Measurements from ENCODE around the gene GABRG3. TPM values are rescaled to one million over a fixed set of nuclear protein-coding genes. Genes with fewer than 3 reads are reported as not detected.

GABRG3 gene
- total RNA-seq, 1 donor from 2014 or later, result not detected

DNA sequence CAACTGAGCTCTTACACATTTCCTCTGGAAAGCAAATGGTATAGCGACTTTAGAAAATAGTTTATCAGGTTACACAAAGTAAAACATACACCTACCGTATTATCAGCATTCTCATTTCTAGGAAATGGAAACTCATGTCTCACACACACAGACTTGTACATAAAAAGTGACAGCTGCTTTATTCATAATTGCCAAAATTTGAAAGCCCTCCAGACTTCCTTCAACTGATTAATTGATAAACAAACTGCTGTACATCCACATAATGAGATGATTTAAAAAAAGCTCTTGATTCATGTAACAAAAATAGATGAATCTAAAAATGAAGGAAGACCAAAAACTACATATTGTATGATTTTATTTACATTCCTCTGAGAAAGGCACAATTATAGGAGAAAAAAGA, 425.5 kb downstream of the GABRG3 start:
- TF ChIP-seq, protein P1, sequence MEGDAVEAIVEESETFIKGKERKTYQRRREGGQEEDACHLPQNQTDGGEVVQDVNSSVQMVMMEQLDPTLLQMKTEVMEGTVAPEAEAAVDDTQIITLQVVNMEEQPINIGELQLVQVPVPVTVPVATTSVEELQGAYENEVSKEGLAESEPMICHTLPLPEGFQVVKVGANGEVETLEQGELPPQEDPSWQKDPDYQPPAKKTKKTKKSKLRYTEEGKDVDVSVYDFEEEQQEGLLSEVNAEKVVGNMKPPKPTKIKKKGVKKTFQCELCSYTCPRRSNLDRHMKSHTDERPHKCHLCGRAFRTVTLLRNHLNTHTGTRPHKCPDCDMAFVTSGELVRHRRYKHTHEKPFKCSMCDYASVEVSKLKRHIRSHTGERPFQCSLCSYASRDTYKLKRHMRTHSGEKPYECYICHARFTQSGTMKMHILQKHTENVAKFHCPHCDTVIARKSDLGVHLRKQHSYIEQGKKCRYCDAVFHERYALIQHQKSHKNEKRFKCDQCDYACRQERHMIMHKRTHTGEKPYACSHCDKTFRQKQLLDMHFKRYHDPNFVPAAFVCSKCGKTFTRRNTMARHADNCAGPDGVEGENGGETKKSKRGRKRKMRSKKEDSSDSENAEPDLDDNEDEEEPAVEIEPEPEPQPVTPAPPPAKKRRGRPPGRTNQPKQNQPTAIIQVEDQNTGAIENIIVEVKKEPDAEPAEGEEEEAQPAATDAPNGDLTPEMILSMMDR (IDR thresholded peaks at IDR 0.05), result no peak
- Histone ChIP-seq H3K4me1 (no peaks in the 10 kb centered on the region), H3K4me3 (no peak overlapping the region), H3K27me3 (ENCODE audit: low read depth) (peaks cover 3% of the 10 kb centered on the region), H3K36me3 (no peaks in the 10 kb centered on the region), H3K27ac (no peak overlapping the region), H3K9me3 (no peaks in the 10 kb centered on the region)
- DNase-seq (no peak), ATAC-seq (no peak)
- intact Hi-C loops (cut with DNase I), result no loop called here

DNA sequence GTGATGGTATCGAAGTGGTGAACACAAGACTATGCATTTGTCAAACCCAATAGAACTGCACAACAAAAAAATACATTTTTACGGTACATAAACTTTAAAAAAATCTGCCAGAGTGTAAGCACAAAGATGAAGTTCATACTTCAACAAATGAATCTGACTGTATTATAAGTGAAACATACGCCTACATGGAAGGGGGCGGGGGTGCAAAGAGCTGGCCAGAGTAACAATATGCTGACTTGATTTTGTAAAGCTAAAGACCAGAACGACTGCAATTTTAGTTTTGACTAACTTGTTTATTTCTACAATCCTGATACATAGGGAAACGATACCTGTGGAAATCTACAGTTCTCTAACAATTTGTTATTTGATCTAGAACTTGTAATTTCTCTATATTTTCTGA, 426.0 kb downstream of the GABRG3 start:
- no peak for DNase-seq
- Histone ChIP-seq H3K27me3 (ENCODE audit: low read depth) (peaks cover 3% of the 10 kb centered on the region), H3K36me3 (no peaks in the 10 kb centered on the region), H3K4me1 (no peaks in the 10 kb centered on the region), H3K4me3 (no peak overlapping the region), H3K9me3 (no peaks in the 10 kb centered on the region), H3K27ac (no peak overlapping the region)
- ATAC-seq, result no peak
- TF ChIP-seq, protein P1 (IDR thresholded peaks at IDR 0.05), result no peak
- intact Hi-C loops (cut with DNase I), result no loop called here

DNA sequence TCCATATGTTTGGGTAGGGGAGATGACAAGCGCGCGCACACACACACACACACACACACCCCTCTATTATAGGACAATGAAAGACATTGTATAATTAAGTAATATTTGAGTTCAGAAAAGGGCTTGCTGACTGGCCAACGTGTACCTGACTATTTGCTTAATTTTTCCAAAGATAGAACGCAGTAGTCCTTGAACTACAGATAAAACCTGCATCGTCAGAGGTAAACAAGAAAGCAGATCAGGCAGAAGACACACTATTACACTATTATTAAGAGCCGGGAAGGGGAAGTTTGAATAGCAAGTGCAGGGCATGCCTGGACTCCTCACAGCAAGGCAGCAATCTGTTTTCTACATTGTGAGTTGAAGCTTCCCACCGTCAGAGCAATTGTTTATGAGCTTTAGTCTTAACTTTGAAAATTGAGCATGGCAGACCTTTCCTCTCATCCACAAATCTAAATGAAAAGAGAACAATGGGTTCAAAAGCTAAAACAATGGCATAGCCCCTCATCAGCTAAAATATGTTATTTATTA, 427.7 kb downstream of the GABRG3 start:
- H3K27ac ChIP-seq, result no peak overlapping the region

DNA sequence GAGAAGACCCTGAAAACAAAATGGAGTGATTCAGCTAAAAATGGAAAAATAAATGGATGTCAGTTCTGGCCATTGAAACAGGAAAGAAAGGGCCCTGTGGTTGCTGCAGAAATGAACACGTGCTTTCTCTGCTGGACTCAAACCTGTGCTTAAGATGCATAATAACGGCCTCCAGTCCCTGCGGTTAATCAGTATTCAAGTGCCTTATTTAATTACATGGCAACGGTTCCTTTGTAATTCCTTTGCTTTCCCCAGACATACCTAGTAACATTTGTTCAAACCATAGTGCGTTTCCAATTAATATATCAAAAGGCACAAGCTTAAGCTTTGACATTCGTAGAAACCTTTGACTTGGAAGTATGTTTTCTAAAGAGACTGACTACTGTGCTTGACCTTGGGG, 428.3 kb downstream of the GABRG3 start:
- ATAC-seq, result no peak
- no peak for DNase-seq
- H3K4me1 ChIP-seq, result no peaks in the 10 kb centered on the region
- H3K9me3 ChIP-seq, result no peaks in the 10 kb centered on the region
- H3K36me3 ChIP-seq, result no peaks in the 10 kb centered on the region
- TF ChIP-seq, protein P1 (IDR thresholded peaks at IDR 0.05), result no peak
- H3K27me3 ChIP-seq (ENCODE audit: low read depth), result peaks cover 3% of the 10 kb centered on the region
- intact Hi-C loops (cut with DNase I), result no loop called here
- H3K4me3 ChIP-seq, result no peak overlapping the region
- H3K27ac ChIP-seq, result no peak overlapping the region

More for the DNA sequence above, 427.7 kb downstream of the GABRG3 start:
- Histone ChIP-seq H3K4me1 (no peaks in the 10 kb centered on the region), H3K4me3 (no peak overlapping the region), H3K9me3 (no peaks in the 10 kb centered on the region), H3K27me3 (ENCODE audit: low read depth) (peaks cover 3% of the 10 kb centered on the region), H3K36me3 (no peaks in the 10 kb centered on the region)
- intact Hi-C loops (cut with DNase I), result no loop called here
- ATAC-seq (no peak), DNase-seq (no peak)
- TF ChIP-seq, protein P1 (IDR thresholded peaks at IDR 0.05), result no peak

DNA sequence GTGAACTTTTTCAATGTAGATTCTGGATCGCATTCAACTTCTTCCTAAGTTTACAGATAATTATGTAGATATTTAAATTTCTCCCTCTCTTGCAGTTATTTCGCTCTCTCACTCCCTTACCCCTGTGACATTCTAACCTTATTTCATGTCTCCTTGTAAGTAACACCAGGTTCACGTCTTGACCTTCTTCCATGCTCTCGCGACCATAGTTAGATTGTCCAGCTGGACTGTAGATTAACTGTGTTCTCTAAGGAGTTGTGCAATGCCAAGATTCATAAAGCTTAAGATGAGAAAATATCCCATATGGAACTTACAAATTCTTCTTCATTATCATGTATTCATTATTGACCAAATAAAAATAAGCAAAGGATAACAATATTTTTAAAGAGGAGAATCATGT, 430.5 kb downstream of the GABRG3 start:
- ATAC-seq, result no peak
- no peaks in the 10 kb centered on the region for H3K36me3 ChIP-seq
- intact Hi-C loops (cut with DNase I), result no loop called here
- H3K27me3 ChIP-seq (ENCODE audit: low read depth), result peaks cover 3% of the 10 kb centered on the region
- no peak overlapping the region for H3K4me3 ChIP-seq
- no peak overlapping the region for H3K27ac ChIP-seq
- TF ChIP-seq, protein P1 (IDR thresholded peaks at IDR 0.05), result no peak
- DNase-seq, result no peak
- no peaks in the 10 kb centered on the region for H3K4me1 ChIP-seq
- H3K9me3 ChIP-seq, result no peaks in the 10 kb centered on the region

DNA sequence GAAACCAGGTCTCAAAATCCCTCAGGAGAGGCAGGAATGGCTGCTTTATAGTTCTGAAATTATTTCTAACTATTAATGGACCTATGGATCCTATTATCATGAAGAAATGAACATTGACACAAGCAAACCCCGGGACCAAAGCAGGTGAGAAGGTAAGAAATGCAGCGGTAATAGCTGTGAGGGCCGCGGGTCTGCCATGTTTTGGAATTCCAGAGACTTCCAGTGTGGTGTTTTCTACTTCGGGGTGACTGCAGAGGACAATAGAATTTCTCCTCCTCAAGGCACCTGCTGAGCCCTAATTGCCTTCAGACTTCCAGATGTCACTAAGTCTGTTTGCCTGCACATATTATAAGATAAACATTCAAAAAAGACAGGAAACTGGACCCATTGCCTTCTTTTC, 437.4 kb downstream of the GABRG3 start:
- H3K4me1 ChIP-seq, result no peaks in the 10 kb centered on the region
- H3K4me3 ChIP-seq, result no peak overlapping the region
- H3K36me3 ChIP-seq, result no peaks in the 10 kb centered on the region
- ATAC-seq (no peak), DNase-seq (no peak)
- H3K27me3 ChIP-seq (ENCODE audit: low read depth), result peaks cover 2% of the 10 kb centered on the region
- H3K27ac ChIP-seq, result no peak overlapping the region
- TF ChIP-seq, protein P1 (IDR thresholded peaks at IDR 0.05), result no peak
- no peaks in the 10 kb centered on the region for H3K9me3 ChIP-seq
- intact Hi-C loops (cut with DNase I), result no loop called here
